K562 (cell line): Measurements from ENCODE around the gene EEF1AKMT4. TPM values are rescaled to one million over a fixed set of nuclear protein-coding genes. Genes with fewer than 3 reads are reported as not detected.

ENCODE experiments used
- ATAC-seq: fragments of 200-7000 bp; cut with Tn5 transposase; 3 replicates; pipeline ENCODE4 v1.9.1; 2020; ENCODE audit warnings: moderate library complexity
- BruUV-seq: library from RNA; stranded (reverse); fragments of 400-500 nt; replicated peaks from 2 replicates; lab custom pipeline; 2021; lab: Mats Ljungman, UMichigan
- CTCF ChIA-PET: fragments of 300-600 bp; formaldehyde crosslinking; extraction: SDS; loops from one replicate; lab custom pipeline; 2021; ENCODE audit warnings: low intra/inter-chr PET ratio; lab: Yijun Ruan, JAX
- POLR2A ChIA-PET: fragments of 300-600, 350-650 bp; sonication (Branson Sonifier 250); formaldehyde crosslinking; extraction: SDS; loops from one replicate; lab custom pipeline; 2021; ENCODE audit warnings: antibody characterized with exemption, inconsistent platforms; lab: Yijun Ruan, JAX
- DNase-seq, 4 experiments: peaks; one replicate each; pipeline versions ENCODE4 v3.0.0 to v3.0.0-alpha.2; 2011 to 2018; ENCODE audit warnings: low spot score in 3 of 4, mixed read lengths in 3 of 4; ENCODE audit errors: extremely low read depth in 1 of 4
- FAIRE-seq: peaks from 2 replicates; lab custom pipeline; 2011; peaks lifted over from hg19 to GRCh38; lab: Jason Lieb, UNC
- H2AFZ ChIP-seq: 2 replicates; pipeline ENCODE4 v1.6.0; 2011; ENCODE audit warnings: low read depth, low read length, control low read depth, inconsistent platforms
- H3K27ac ChIP-seq: fragments of 200-600 bp; 3 replicates; pipeline ENCODE4 v1.8.0; 2011; ENCODE audit warnings: low read depth, mild to moderate bottlenecking, control low read depth, inconsistent platforms, low read length, moderate library complexity, mixed read lengths; ENCODE audit errors: extremely low read depth
- H3K27me3 ChIP-seq, 2 experiments: fragments of 300-600 bp in 1 of 2; 2 replicates in 1 of 2; 3 replicates in 1 of 2; pipeline versions ENCODE4 v1.6.0 to v1.8.0; 2011; ENCODE audit warnings: inconsistent platforms in 2 of 2, low read length in 2 of 2, mild to moderate bottlenecking in 1 of 2, mixed read lengths in 1 of 2, moderate library complexity in 1 of 2; ENCODE audit not compliant: control insufficient read depth in 2 of 2, insufficient read depth in 2 of 2
- H3K36me3 ChIP-seq: fragments of 300-600 bp; 3 replicates; pipeline ENCODE4 v1.8.0; 2011; ENCODE audit warnings: mild to moderate bottlenecking, low read length, inconsistent platforms; ENCODE audit not compliant: control insufficient read depth, insufficient read depth
- H3K4me1 ChIP-seq, 2 experiments: fragments of 200-600 bp in 1 of 2; replicated peaks in 1 of 2; 2 replicates in 1 of 2; 3 replicates in 1 of 2; pipeline versions ENCODE4 v1.5.1 to v1.8.0; 2011; ENCODE audit warnings: inconsistent platforms in 2 of 2, low read length in 2 of 2, mild to moderate bottlenecking in 1 of 2, mixed read lengths in 1 of 2, moderate library complexity in 1 of 2; ENCODE audit not compliant: control insufficient read depth in 2 of 2, insufficient read depth in 2 of 2
- H3K4me2 ChIP-seq: 2 replicates; pipeline ENCODE4 v1.6.1; 2011; ENCODE audit warnings: low read length, control low read depth, inconsistent platforms, mixed read lengths; ENCODE audit not compliant: insufficient read depth
- H3K4me3 ChIP-seq: fragments of 200-600 bp; sonication (generic), shearing (Covaris generic); 2 replicates; pipeline ENCODE4 v1.5.1; 2016; ENCODE audit warnings: control low read depth, inconsistent platforms
- H3K79me2 ChIP-seq: fragments of 200-600 bp; 3 replicates; pipeline ENCODE4 v1.8.0; 2011; ENCODE audit warnings: low read length, inconsistent platforms; ENCODE audit not compliant: control insufficient read depth, insufficient read depth
- H3K9ac ChIP-seq, 2 experiments: 2 replicates each; pipeline versions ENCODE4 v1.6.0 to v1.6.1; 2011; ENCODE audit warnings: low read depth in 2 of 2, low read length in 2 of 2, control low read depth in 1 of 2, inconsistent platforms in 1 of 2, mild to moderate bottlenecking in 1 of 2, mixed read lengths in 1 of 2; ENCODE audit not compliant: insufficient read depth in 1 of 2
- H3K9me1 ChIP-seq: one replicate; pipeline ENCODE4 v1.6.0; 2011; ENCODE audit warnings: inconsistent platforms, mild to moderate bottlenecking, low read length, moderate library complexity; ENCODE audit not compliant: control insufficient read depth, insufficient read depth
- H3K9me3 ChIP-seq: replicated peaks from 2 replicates; pipeline ENCODE4 v1.5.1; 2011; ENCODE audit warnings: low read depth, low read length, inconsistent platforms; ENCODE audit not compliant: control insufficient read depth, insufficient read depth
- H4K20me1 ChIP-seq: replicated peaks from 2 replicates; pipeline ENCODE4 v1.6.1; 2011; ENCODE audit warnings: low read length, inconsistent platforms, mixed read lengths; ENCODE audit not compliant: control insufficient read depth, insufficient read depth
- WGBS: fragments of 100-300 bp; shearing (Covaris generic); methylation state at CpG from one replicate; pipeline ENCODE4 v1.1.6; 2016; ENCODE audit warnings: low coverage, mixed read lengths; ENCODE audit not compliant: insufficient coverage; ENCODE audit errors: missing lambda C conversion rate; 5-methylcytosine and 5-hydroxymethylcytosine counted together
- in situ Hi-C: fragments of 300-500 bp; cut with MboI; formaldehyde crosslinking; loops from 4 replicates; pipeline ENCODE4 v1.15.0; 2018; ENCODE audit warnings: inconsistent platforms, mixed read lengths
- intact Hi-C: fragments of 100-400 bp; cut with micrococcal nuclease; formaldehyde crosslinking; loops from 2 replicates; pipeline ENCODE4 v1.14.2; 2022
- polyA plus RNA-seq, 8 experiments: library from polyadenylated mRNA; depleted of rRNA in 4 of 8; stranded (reverse) in 5 of 8; unstranded in 3 of 8; fragments of >200 nt; fragmentation: Nextera tagmentation in 2 of 8; fragmentation: Illumina TruSeq in 1 of 8; extraction: Ambion mirVana in 2 of 8; extraction: Trizol in 1 of 8; gene quantifications; 2 replicates each; pipeline versions ENCODE4 v1.2.1 to v1.2.3, GENCODE V29; 2011 to 2014; ENCODE audit warnings: inconsistent platforms in 1 of 8, missing spikeins in 1 of 8
- total RNA-seq, 7 experiments: library from RNA; depleted of rRNA in 6 of 7; stranded (reverse); fragments of >200 nt in 6 of 7; fragmentation: Illumina TruSeq in 2 of 7; extraction: Trizol in 2 of 7; gene quantifications; 2 replicates each; pipeline versions ENCODE4 v1.2.1 to v1.2.3, GENCODE V29; 2011 to 2021; ENCODE audit warnings: low replicate concordance in 1 of 7
- TF ChIP-seq, protein P1 (sequence below), 2 experiments: IDR thresholded peaks; 2 replicates each; pipeline ENCODE4 v1.6.1; 2012; ENCODE audit warnings: improper control_type of control experiment in 2 of 2, low read depth in 2 of 2, low read length in 2 of 2, borderline replicate concordance in 1 of 2

The EEF1AKMT4 gene
- total and polyA plus RNA-seq, 9 of the 15 experiments (the other 6 are each of a cell fraction or from before 2014, with no cell fraction given): 10.3 to 49.4 (median 18.9) TPM

DNA sequence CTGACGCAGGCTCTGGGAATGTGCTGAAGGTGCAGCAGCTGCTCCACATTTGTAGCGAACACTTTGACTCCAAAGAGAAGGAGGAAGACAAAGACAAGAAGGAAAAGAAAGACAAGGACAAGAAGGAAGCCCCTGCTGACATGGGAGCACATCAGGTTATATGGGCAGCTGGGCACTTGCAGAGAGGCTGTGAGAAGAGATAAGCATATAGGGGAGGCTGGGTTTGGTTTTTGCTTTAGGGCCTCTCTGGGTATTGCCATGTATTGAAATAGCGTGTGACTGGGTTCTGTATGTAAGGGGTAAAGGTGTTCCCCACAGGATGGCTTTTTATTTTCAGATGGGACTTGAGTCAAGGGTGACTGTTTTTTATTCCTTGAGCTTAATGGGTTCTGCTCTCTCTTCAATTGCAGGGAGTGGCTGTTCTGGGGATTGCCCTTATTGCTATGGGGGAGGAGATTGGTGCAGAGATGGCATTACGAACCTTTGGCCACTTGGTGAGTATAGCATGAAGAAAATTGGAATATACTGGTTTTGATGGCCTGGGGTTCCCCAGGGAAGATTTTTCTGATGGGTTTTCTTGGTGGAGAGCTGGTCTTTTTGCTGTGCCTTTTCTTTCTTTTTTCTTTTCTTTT is 57.0 kb downstream of the EEF1AKMT4 start:
- Histone ChIP-seq H3K4me1 (no peaks in the 10 kb centered on the region; a peak in 1 of 5 replicates), H4K20me1 (0 out of 2 replicates have a peak, but pooled peaks cover 5% of the 10 kb centered on the region), H3K4me3 (no peak overlapping the region), H2AFZ (no peak overlapping the region), H3K27me3 (no peaks in the 10 kb centered on the region), H3K79me2 (peaks cover 6% of the 10 kb centered on the region; the same call in 2 of the 3 replicates), H3K27ac (no peak overlapping the region), H3K9me3 (no peaks in the 10 kb centered on the region), H3K9me1 (no peaks in the 10 kb centered on the region), H3K9ac (no peak overlapping the region), H3K36me3 (peaks cover 81% of the 10 kb centered on the region), H3K4me2 (no peak overlapping the region)
- TF ChIP-seq, protein P1, sequence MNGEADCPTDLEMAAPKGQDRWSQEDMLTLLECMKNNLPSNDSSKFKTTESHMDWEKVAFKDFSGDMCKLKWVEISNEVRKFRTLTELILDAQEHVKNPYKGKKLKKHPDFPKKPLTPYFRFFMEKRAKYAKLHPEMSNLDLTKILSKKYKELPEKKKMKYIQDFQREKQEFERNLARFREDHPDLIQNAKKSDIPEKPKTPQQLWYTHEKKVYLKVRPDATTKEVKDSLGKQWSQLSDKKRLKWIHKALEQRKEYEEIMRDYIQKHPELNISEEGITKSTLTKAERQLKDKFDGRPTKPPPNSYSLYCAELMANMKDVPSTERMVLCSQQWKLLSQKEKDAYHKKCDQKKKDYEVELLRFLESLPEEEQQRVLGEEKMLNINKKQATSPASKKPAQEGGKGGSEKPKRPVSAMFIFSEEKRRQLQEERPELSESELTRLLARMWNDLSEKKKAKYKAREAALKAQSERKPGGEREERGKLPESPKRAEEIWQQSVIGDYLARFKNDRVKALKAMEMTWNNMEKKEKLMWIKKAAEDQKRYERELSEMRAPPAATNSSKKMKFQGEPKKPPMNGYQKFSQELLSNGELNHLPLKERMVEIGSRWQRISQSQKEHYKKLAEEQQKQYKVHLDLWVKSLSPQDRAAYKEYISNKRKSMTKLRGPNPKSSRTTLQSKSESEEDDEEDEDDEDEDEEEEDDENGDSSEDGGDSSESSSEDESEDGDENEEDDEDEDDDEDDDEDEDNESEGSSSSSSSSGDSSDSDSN (IDR thresholded peaks at IDR 0.05; ENCODE audit: borderline replicate concordance in 1 of 2, low read depth in 2 of 2, low read length in 2 of 2): no peak
- no peak for FAIRE-seq
- no peak for DNase-seq
- in situ Hi-C loops: no loop called here
- intact Hi-C loops: no loop called here
- CTCF ChIA-PET: no interaction called here
- no TSS peak for BruUV-seq
- 100% methylated on average over 4 of the region's 4 CpGs for WGBS
- POLR2A ChIA-PET: interaction anchor here (1.0 to 1.3 kb wide), 2 partner anchors 10 to 11 kb away, joined by 3 to 6 read pairs; no protein-coding TSS in a partner anchor
- ATAC-seq: no peak
